HG02798 (cell line): Measurements from ENCODE around the gene MIGA2.

Experiments
- ATAC-seq: cut with Tn5 transposase; IDR thresholded peaks from one replicate; pipeline ENCODE4 v1.9.1; 2021; ENCODE audit warnings: mild to moderate bottlenecking; ENCODE audit not compliant: unreplicated experiment, poor library complexity

Gene MIGA2

DNA sequence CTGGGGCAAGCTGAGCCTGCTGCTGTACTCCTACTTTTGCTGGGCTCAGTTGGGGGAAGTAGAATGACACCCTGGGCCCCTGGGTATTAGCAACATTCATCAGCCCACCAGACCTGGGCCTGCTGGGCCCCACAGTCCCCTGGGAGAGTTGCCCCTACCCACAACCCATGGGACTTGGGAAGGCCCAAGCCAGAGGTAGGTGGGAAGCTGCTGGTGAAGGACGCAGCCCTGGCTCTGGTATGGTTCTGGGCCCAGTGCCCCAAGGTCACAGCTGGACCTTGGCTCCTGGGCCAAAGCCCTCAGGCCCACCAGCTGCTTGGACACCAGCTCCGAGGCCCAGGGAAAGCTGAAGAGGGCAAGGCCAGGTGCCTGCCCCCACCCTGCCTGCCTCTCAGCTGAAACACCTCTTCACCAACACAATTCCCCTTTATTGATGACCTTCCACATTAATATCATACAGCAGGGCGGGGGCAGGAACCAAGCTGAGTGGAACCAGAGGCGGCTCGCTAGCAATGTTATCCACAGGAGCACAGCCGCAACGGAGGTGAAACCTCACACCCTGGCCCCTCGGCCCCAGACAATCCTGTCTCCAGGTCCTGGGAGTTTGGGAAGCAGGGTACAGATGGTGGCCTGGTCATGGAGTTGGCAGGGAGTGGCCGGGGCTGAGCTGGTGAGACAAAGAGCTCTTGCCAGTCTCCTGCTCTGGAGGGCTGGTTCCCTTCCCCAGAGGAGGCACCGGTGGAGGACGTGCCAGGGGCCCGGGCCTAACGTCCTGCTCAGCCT, 58.2 kb downstream of the MIGA2 start:
- no peak for ATAC-seq

DNA sequence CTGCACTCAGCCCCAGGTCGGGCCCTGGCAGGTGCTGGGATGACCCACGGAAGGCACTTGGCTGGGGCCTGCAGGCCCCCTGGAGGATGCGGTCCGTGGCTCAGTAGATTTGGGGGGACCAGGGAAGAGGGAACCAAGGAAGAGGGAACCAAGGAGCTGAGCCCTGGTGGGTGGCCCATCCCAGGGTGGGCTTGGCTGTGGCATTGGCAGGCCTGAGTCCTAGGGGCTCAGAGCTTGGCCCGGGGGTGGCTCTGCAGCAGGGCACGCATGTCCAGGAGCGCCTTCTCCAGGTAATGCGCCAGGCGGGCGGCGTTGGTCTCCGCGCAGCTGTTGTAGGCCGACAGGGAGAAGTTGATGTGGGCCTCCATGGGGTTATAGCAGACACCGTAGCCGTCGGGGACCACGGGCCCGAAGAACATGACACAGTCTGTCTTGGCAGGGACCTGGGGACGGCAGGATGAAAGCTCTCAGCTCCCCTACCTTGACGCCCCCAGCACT, 58.8 kb downstream of the MIGA2 start:
- ATAC-seq = no peak

DNA sequence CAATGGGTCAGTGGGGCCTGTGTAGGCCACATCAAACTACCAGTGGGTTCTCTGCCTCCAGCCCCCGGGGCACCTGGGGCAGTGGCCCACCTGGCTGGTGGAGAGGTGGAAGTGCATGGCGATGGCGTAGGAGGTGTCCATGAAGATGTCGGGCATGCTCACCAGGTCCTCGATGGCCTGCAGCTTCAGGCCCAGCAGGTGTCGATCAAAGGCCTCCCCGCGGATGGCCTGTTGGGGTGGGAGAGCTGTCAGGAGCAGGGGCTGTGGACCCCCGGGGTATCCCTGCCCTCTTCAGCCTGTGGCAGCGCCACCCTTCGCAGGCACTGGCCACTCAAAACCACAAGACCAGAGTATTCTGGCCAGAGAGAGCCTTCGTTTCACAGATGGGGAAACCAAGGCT, 59.5 kb downstream of the MIGA2 start:
- no peak for ATAC-seq

DNA sequence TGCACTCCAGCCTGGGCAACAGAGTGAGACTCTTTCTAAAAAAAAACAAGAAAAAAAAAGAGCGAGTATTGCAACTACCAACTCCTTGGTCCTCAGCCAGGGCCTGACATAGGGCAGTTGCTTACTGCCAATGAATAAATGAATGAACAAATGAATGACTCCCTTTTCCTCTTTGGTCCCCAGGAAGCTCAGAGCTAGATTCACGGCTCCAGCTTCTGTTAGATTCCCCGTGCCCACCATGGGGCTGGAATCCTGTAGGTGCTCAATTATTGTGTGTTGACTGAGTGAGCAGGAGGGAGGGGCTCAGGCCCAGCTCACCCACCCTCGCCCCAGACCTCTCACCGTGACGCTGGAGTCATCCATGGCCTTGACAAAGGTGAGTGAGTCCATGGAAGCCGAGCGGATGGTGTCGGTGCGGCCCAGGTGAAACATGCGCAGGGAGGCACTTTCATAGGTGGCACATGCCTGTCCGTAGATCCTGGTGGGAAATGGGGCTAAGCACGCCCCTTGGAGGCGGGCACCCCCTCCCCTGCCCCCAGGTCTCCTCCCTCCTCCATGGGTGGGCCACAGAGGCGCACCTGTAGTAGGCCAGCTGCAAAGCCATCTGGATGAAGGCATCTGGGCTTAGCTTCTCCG, 61.4 kb downstream of the MIGA2 start:
- no peak for ATAC-seq

DNA sequence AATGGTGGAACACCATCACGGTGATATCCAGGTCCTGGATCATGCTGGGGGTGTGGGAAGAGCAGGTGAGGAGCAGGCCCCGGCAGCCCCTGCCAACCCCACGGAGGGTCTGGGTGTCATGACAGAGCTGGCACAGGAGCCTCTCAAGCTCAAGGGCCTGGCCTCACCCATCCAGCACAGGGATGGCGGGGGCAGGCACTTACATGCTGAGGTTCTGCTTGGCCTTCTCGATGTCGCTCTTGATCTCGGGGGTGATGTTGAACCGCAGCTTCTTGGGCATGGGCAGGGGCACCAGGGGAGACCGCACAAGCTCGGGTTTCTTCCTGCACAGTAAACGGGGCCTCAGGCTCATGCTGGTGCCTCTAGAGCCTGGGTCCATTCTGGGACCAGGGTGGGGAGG, 61.9 kb downstream of the MIGA2 start:
- ATAC-seq = no peak

- no peak for ATAC-seq
Measured at GRCh38 chr9:129100383-129101169, 64.2 kb downstream of the MIGA2 start.

- ATAC-seq = no peak
Measured at GRCh38 chr9:129101279-129101678, 64.9 kb downstream of the MIGA2 start.

- no peak for ATAC-seq
Measured at GRCh38 chr9:129102095-129102525, 65.7 kb downstream of the MIGA2 start.

DNA sequence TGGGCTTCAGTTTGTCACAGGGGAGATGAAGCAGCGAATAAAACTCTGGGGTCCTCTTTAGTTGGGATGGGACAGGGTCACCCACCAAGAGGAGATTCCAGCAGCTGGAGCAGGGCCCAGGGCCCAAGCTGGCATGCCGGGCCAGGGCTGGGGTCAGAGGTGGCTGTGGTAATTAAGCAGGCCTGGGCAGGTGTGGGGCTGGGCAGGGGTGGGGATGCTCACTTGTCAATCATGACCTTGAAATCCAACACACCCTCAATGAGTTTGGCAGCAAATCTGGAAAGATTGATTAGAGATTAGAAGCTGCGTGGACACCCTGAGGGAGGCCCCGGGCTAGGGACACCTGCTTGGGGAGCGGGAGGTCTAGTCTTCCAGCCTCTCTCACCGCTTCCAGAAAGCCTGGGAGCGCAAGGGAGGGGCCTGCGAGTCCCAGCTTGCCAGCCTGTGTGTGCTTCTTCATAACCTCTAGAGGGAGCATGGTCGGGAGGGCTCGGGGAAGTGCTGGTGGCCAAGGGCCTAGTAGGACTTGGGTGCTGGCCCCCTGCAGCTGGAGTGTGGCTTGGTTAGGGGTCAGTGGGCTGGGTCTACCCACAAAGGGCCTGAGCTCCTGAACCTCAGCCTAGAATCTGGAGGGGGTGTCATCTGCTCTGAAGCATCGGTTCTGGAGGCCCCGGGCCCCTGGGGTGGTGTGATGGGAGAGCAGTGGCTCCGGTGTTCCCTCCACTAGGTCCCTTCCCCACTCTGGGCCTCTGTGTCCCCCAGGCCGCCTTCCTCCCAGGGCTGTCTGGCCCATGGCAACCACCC, 66.6 kb downstream of the MIGA2 start:
- ATAC-seq = no peak

- ATAC-seq = no peak
Measured at GRCh38 chr9:129103595-129103965, 67.2 kb downstream of the MIGA2 start.

DNA sequence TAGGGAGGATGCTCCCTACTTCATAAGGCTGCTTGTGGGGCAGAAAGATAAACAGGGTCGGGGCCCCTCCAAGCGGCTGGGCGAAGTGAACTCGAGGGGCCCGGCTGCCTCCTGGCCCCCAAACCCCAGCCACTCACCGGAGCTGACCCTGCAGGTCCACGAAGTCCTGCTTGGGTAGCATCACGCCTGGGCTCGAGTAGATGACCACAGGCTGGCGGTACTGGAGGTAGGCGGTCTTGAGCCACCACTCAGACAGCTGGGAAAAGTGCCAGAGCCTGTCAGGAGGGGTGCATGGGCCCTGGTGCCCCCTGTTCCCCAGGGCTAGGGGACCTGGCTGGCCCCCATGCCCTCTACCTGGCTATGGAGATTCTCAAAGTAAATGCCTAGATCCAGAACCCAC, 67.6 kb downstream of the MIGA2 start:
- no peak for ATAC-seq

DNA sequence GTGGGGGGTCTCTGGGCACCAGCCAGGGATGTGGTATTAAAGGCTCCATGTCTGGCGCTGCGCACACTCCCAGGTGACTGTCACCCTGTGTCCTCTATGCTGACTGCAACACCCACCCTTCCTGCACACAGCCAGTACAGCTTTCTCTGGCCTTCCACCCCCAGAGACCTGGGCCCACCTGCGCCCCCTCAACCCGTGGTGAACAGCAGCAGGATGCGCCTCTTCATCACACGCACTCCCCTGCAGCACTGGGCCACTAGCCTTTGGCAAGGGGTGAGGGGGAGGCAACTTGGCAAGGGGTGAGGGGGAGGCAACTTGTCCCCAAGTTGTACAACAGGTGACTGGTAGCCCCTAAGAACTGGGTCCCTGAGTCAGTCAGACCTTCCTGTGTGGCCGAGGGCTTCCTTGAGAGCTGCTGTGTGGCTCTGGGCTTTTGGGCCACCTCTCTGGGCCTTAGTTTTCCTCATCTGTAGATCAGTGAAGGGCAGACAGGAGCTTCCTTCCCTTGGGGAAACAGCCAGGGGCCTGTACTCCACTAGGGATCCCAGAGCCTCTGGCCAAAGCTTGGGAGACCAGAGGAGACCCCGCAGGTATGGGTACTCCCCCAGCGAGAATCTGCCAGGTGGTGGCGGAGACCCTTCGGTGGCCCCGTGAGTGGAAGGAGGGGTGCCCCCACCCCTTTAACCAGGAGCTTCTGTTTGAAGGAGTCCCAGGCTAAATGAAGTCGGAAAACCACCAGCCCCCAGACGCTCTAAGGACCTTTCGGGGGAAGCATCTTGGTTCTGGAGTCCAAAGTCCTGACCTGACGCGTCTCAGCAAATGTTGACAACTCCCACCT, 69.7 kb downstream of the MIGA2 start:
- no peak for ATAC-seq

DNA sequence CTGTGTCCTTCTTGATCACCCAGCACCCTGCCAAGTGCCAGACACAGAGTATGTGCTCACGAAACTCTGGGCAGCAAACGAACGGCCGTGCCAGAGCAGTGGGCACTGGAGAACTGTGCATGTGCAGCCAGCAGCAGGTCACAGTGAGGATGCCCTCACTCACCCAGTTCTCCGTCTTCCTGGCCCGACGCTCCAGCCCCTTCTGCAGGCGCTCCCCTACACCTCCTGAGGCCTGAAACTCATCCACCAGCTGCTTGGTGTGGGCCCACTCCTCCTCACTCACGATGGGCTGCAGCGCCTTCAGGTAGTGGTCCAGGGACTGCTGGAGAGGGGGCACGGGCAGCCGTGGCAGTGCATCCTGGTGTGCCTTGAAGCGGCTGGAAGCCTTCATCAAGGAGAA, 71.2 kb downstream of the MIGA2 start:
- ATAC-seq = no peak

GRCh38 chr9:129108083-129108804, 71.8 kb downstream of the MIGA2 start:
- ATAC-seq = no peak

DNA sequence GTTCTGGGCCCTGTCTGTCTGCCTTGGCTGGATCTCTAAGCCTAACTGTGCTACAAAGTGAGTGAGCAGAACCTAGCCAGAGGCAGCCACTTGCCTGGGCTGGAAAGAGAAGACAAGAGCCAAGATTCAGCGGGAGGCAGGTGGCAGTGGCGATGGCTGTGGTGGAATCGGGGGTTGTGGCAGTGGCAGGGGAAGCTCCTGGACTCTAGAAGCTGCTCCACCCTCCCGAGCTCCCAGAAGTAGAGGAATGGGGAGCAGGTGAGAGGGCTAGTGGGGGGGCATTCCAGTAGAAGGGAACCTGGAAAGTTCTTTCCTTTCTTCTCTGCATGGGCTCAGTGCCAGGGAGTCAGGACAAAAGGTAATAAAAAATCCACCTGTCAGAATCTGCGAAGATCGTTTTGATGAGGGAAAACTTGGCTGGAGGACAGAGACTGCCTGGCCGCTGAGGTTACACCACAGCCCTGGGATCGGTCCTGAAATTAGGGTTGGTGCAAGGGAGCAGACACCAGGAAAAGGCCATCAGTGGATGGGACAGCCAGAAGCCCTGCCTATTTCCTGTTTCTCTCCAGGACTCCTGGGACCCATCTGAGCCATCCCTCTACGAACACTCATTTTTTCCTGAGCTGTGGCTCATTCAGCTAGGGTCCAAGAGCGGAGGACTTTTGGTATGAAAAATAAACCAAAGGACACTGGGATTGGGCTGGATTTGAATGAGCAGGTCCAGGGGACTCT, 72.5 kb downstream of the MIGA2 start:
- ATAC-seq = no peak

DNA sequence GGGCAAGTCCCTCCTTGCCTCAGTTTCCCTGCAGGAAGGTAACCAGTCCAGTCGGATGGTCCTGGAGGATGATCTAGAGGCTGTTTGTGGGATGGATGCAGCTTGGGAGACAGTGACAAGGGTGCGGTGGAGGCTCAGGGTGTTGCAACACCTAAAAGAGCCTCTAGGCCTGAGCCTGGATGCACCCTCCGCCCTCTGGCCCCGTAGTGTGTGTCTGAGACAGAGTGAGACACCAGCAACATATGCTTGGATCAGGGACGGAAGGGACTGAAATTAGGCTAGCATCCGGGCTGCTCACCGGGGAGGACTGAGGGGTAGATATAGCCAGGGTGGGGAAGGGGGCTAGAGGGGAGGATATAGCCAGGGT, 73.1 kb downstream of the MIGA2 start:
- ATAC-seq = no peak

- no peak for ATAC-seq
Measured at GRCh38 chr9:129109952-129110739, 73.7 kb downstream of the MIGA2 start.
